GM21526 (cell line): ENCODE data around the gene ANO2.

Experiments
- ATAC-seq: cut with Tn5 transposase; IDR thresholded peaks from one replicate; pipeline ENCODE4 v1.9.1; 2021; ENCODE audit warnings: moderate library complexity; ENCODE audit not compliant: unreplicated experiment, low FRiP score

The ANO2 gene

DNA sequence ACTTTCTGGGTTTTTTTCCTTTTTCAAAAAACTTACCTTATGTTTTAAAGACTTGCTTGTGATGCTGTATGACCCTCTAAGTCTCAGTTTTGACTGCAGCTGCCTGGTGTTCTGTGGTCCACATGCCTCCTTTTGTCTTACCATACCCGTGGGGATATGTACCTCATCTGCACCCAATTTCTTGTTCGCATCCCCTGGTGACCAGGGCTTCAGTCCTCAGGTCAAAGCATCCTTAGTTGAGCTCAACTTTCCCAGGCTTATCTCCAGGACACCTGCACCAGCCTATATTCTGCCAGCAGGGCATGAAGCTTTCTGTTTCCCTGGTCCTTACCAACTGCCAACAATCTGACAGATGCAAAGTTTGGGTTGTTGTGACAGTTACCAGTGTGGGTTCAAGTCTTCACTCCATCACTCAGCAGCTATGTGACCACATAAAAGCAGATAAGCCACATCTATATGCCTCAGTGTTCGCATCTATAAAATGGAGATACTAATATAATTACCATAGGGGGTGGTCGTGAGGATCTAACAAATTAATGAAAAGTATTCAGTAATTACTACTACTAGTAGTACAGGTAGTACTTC, 419.2 kb downstream of the ANO2 start:
- no peak for ATAC-seq

DNA sequence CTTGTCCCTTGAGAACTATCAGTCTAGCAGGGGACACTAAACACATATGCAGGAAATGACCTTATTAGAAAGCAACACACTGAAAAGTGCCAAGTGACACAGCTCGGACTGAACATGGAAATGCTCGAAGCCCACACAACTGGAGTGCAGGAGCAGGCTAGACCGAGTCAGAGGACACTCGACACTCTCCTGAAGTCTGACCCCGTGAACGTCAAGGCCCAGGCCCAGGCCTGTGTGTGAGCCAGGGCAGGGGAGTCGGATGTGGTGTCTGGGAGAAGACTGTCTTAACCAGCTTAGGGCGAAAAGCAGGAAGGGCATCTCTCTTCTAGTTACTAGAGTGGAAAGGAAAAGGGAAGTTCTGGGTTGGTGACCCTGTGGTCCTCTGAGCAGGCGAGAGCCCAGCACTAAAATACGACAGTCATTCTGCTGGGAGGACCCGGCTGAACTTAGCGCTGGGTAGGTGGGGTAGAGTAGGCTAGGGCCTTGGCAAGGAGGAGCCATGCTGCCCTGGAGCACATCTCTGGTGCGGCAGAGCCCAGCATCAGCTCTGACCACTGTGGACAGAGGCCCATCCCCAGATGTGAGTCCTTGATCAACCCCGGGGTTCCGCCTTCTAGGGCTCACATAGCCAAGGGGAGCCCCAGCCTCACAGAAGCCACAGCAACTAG, 420.2 kb downstream of the ANO2 start:
- ATAC-seq, result no peak

DNA sequence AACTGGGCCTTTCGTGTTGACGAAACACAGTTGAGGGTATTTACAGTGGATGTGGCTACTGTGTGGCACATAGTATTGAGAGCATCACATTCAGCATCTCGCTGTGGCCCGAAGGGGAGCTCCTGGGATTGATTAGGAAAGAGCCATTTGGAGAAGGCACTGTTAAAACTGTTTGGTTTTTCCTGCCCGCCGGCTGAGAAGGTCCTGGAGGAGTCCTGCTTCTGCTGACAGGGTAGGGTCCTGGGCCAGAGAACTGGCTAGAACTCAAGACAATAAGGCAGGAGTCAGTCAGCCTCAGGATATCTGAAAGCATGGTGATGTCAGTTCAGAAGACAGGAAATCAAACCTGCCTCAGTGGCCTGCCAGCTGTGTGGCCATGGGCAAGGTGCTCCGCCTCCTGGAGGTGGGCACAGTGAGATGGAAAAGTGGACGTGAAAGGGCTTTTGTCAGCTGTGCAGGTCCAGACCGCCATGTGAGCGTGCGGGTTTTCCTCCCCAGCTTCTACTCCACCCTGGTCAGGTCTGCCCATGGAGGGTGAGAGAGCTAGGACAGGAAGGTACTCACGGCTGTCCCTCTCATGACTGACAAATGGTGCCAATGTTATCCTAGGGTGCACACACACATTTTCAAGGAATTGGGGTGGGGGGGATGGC, 420.8 kb downstream of the ANO2 start:
- no peak for ATAC-seq

DNA sequence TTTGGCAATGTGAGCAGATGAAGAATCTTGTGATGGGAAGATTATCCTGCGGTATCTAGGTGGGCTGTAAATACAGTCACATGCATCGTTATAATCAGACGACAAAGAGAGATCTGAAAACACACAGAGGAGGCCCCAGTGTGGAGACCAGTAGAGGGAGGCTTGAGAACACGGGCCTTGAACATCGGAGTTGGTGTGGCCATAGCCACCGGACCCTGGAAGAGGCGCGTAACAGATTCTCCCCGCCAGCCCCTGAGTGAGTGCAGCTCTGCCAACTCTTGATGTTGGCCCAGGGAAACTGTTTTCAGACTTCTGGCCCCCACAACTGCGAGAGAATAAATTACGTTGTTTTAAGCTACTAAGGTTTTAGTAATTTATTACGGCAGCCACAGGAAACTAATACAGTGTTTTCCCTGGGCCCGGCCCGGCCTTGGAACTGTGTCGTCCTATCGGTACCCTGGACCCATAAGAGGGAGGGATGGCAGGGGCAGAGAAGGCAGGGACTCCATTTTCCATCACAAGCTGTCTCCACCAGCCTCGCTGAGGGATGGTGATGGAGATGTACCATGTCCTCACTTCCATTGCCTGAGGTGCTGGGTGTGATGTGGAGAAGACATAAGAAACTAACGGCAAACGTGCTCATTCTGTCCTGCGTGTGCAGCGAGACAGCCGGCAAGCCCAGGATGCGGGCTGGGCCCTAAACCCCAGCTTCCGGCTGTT, 421.5 kb downstream of the ANO2 start:
- ATAC-seq, result no peak

DNA sequence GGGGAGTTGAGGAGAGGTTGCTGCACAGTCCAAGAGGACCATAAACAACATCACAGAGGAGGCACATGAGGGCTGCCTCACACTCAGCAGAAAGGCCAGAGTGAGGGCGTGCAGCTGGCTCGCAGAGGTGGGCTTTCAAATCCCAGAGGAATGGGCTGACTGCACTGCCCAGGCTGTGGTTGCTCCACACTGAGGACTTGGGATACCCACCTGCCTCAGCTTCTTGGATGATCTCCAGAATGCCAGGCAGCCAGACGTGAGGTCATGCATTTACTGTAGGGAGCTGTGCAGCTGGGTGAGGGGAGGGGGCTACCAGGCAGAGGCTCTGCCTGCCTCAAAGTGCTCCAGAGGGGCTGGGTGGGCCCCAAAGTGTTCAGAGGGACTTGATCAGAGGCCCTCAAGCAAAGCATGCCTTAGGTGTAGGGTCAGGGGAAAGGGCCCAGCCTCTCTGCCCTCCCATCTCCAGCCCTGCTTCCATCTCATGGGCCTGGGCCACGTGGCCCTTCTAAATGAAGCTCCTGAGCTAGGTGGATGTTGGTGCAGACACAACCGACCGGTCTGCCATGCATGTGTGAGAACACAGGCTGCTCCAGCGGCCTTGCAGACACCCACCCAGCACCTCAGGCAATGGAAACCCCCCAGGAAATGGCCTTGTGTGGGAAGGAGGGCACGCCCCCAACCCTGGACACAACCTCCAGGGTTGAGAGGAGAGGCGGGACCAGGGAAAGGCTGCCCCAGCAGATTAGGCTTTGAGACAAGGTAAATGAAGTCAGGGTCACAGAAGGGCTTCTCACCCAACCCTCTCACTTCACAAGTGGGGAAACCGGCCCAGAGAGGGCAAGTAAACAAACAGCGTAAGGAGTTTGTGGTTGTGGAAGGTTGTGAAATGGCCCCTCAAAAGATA, 422.4 kb downstream of the ANO2 start:
- no peak for ATAC-seq

DNA sequence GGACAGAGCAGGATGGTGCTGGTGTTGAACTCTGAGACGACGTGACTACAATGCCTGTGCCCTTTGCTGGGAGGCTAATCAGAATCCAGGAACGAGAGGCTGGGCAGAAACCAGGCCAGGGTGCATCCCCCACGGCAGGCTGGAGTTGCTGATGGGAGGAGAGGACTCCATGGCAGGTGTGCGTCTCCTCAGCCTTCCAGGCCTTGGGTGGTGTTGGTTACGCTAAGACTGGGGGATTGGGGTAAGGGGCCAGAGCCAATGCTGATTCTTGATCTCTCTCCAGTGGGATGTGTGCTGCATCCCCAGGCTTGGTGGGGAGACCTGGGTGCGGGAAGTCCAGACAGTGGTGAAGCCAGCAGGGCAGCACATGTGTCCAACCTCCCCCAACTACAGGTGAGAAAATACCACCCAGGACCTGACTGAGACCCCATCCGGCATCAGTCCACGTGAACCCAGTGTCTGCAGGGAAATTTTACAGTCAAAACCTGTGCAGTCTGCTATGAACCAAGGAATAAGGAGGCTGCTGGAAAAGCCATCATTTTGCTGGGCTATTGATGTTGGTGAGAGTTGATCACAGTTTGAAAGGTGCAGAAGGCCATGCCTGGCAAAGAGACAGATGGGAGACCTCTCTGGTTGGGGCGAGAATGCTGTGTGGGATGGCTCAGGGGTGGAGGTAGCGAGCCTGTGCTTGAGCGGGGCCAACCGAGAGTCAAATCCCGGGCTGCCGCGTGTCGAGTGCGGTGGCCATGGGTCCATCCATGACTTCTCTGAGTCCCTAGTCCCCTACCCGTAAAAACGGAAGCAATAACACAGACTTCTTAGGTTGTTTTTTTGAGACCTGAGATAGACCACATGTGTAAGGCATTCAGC, 423.4 kb downstream of the ANO2 start:
- no peak for ATAC-seq

DNA sequence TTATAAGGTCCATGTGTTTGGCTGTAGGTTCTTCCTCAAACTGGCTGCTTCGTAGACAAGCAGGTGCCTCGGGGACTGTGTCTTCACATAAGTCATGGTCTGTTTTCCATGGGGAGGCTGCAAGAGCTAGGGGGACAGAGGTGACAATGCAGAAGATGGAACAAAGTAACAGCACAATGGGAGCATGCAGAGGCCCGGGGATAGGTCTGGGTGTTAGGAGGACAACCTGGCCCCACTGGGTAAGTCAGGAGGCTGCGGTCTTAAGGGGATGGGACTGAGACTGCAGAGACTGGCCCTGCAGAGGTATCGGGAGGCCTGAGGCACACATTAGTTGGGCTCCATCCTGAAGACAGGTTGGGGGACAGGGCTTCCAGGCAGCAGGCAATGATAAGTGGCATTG, 424.2 kb downstream of the ANO2 start:
- no peak for ATAC-seq

DNA sequence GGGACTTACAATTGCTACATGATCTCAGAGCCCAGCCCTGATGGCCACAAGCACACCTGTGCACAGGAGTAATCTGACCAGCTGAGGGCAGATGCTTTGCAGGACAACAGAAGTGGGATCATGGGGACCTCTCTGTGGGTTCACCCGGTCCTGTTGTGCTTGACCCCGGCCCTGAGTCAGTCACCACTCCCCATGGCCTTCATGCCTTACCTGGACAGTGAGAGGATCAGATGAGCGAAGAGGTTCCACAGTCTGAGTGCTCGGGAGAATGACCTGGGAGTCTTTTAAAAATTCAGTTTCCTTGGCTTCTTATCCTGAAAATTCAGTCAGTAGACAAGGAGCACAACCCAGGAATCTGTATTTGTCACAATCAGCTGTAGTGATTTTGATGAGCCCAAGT, 425.0 kb downstream of the ANO2 start:
- no peak for ATAC-seq

DNA sequence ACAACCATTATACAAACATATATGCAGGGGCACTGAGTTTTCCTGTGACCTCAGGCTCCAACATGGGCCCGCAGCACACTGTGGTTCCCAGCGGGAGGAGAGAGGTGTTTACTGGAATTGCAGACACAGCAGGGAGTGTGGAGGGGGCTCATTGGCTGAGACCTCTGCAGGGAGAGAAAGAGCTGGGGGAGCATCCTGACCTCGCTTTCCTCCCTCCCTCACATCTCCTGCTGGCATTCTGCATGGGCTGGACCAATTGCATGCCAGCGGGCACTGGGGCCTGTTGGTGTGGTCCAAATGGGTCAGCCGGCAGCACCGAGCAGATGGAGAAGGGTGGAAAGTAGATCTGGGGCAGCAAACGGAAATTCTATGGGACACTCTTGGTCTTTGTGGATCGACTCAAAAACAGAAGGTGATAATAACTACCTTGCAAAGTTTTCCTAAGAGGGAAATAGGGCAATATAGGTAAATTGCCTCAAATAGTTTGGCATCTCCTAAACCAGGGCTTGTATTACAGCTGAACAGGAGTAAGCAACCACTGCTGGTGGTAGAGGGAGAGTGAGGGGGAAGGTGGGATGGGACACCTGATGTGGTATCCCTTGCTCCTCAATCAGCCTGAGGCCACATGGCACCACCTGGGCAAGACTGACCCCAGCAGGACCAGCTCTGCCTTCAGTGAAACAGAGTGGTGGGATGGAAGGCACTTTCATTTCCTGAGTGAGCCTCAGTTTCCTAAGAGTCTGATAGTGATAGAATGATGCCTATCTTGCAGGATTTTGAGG, 426.3 kb downstream of the ANO2 start:
- no peak for ATAC-seq

DNA sequence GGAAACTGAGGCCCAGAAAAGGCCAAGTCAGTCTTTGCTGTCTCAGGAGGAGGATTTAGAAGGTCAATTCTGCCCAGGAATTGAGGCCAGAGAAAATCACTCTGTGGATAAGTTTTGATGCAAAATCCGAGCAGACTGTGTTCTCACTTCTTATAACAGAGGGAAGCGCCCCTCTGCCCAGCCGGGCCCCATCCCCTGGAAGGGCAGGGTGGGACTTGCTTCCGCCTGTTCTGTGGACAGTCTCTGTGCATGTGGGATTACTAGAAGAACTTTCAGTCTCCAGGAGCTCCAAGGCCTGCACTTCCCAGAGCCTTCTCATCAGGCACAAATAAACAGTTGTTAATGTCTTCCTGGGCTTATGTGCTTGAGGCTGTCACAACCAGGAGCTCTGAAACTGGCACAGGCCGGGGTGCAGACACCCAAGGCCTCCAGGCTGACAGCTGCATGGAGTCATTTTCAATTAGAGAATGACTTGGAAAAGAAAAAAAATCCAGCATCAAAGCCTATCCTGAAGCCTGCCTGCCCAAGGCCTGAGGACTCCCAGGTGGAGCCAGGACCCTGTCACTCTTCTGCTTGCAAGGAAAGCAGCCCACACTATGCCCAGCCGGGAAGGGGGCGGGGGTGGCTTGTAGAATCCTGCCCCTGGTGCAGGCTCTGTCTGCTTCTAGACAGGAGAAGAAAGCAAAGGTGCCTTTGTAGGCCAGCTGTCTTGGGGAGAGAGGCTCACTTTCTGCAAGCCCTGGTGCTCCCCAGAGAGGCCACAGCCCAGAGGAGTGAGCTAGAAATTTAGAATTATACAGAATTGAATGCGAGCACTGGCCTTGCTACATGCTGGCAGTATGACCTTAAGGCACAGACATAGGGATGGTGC, 428.5 kb downstream of the ANO2 start:
- no peak for ATAC-seq

DNA sequence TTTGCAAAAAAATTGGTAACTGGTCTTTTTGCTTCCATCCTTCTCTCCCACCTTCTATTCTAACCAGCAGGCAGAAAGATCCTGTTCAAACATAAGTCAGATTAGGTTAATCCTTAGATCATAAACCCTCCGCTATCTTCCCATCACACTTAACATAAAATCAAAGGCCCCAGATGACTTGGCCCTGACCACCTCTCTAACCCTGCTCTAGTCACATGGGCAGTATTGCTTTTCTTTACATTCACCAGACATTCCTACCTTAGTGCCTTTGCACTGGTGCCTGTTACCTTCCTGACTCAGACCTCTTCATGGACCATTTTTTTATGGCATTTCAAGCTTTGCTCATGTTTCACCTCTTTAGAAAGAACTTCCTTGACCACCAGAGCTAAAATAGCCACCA, 429.6 kb downstream of the ANO2 start:
- no peak for ATAC-seq

DNA sequence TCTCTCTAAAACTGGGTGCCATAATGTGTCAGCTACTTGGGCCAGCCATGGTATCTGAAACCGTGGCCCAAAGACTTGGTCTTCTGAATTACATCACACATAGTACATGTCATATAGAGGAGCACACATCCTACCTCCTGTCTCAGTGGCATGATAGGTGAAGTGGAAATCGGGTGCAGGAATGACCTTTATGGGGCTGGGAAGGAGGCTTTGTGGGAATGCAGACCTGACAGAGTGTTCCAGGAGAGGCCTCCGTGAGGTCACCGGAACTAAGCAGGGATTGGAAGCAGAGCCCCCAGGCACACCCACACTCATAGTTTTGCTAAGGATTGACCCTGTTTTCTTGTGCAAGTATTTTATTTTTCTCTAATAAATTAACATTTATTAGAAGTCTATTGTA, 430.5 kb downstream of the ANO2 start:
- ATAC-seq, result no peak

DNA sequence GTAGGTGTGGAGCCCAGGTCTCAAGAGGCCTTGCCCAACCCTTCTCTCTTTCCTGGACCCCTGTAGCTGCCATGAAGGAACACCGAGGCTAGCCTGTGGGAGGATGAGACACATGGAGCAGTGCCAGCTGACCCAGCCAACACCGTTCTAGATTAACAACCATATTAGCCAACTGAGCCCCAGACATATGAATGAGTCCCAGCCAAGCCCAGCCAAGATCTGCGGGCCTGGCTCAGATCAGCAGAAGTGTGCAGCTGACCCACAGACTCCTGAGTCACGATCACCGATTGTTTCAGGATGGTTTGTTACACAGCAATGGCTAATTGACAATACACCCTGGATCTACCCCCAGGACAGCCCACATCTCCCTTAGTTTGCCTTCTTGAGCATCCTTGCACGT, 431.0 kb downstream of the ANO2 start:
- no peak for ATAC-seq

DNA sequence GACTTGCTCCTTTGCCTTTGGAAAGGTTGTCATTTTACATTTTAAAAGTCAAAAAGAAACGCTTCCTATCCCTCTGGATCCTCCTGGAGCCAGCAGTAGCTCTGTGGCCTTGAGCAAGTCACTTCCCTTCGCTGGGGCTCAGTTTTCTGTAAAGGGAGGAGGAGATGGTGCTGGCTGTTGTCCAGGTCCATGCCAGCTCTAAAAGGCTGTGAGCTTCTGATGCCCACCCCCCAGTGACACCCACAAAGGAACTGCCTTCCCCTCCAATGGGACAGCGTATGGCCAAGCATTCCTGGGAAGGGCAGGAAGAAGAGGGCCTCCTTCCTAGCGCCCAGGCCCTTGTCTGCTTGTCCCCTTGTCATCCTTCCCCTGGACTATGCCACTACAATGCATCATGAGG, 431.7 kb downstream of the ANO2 start:
- no peak for ATAC-seq
